Dermis blood vessel endothelial cell (primary cell): ENCODE results near the gene BMP2K. TPM values are rescaled to one million over a fixed set of nuclear protein-coding genes. Genes with fewer than 3 reads are reported as not detected.
"Not testable (repeated sequence)": the region's sequence is repeated elsewhere in the genome, so short reads cannot be mapped to it uniquely, and the experiment has no call there.

Experiments used
- DNase-seq: peaks from one replicate; pipeline ENCODE4 v3.0.0; 2010
- total RNA-seq: library from RNA; depleted of rRNA; stranded (reverse); fragments of >200 nt; gene quantifications from 2 replicates; pipeline ENCODE4 v1.2.3, GENCODE V29; 2014

The BMP2K gene
- total RNA-seq, 1 donor from 2014 or later = 95.1 TPM

- not testable (repeated sequence) for DNase-seq
Measured at GRCh38 chr4:78795594-78796416, 19.7 kb downstream of the BMP2K start.

GRCh38 chr4:78796526-78796925 lies 20.4 kb downstream of the BMP2K start:
- DNase-seq = no peak

GRCh38 chr4:78797777-78798284 lies 21.7 kb downstream of the BMP2K start:
- no peak for DNase-seq

- DNase-seq = no peak
Measured at GRCh38 chr4:78799551-78800495, 23.7 kb downstream of the BMP2K start.

GRCh38 chr4:78800965-78801364 lies 24.8 kb downstream of the BMP2K start:
- no peak for DNase-seq

GRCh38 chr4:78803983-78804382 lies 27.8 kb downstream of the BMP2K start:
- no peak for DNase-seq

- no peak for DNase-seq
Measured at GRCh38 chr4:78806943-78807460, 30.9 kb downstream of the BMP2K start.

- no peak for DNase-seq
Measured at GRCh38 chr4:78809295-78809694, 33.1 kb downstream of the BMP2K start.

GRCh38 chr4:78809928-78810835 lies 34.0 kb downstream of the BMP2K start:
- DNase-seq = no peak

GRCh38 chr4:78811034-78811433 lies 34.9 kb downstream of the BMP2K start:
- DNase-seq = no peak

- DNase-seq = no peak
Measured at GRCh38 chr4:78818530-78819079, 42.5 kb downstream of the BMP2K start.

GRCh38 chr4:78824001-78824400 lies 47.9 kb downstream of the BMP2K start:
- no peak for DNase-seq

- DNase-seq = no peak
Measured at GRCh38 chr4:78827191-78827590, 51.0 kb downstream of the BMP2K start.

- peak; percentile 17 for DNase-seq
Measured at GRCh38 chr4:78829296-78829695, 53.1 kb downstream of the BMP2K start.

GRCh38 chr4:78839676-78840075 lies 63.5 kb downstream of the BMP2K start:
- not testable (repeated sequence) for DNase-seq

GRCh38 chr4:78840286-78840685 lies 64.1 kb downstream of the BMP2K start:
- DNase-seq = not testable (repeated sequence)

- DNase-seq = no peak
Measured at GRCh38 chr4:78845472-78845871, 69.3 kb downstream of the BMP2K start.

- no peak for DNase-seq
Measured at GRCh38 chr4:78846258-78846657, 70.1 kb downstream of the BMP2K start.

GRCh38 chr4:78862314-78862737 lies 86.2 kb downstream of the BMP2K start:
- DNase-seq = no peak

GRCh38 chr4:78863254-78863869 lies 87.2 kb downstream of the BMP2K start:
- DNase-seq = no peak

GRCh38 chr4:78863991-78864390 lies 87.8 kb downstream of the BMP2K start:
- DNase-seq = peak; percentile 9
